Neural progenitor cell (in vitro differentiated cells): ENCODE measurements around the gene RFPL2.
"Not testable (repeated sequence)": the region's sequence is repeated elsewhere in the genome, so short reads cannot be mapped to it uniquely, and the experiment has no call there.

ENCODE experiments used
- CTCF ChIP-seq: fragments of 200-600 bp; sonication (generic); IDR thresholded peaks from 2 replicates; pipeline ENCODE4 v1.5.1; 2017; ENCODE audit warnings: antibody characterized with exemption, mild to moderate bottlenecking
- EZH2 ChIP-seq: fragments of 200-600 bp; sonication (generic); IDR thresholded peaks from 2 replicates; pipeline ENCODE4 v1.6.1; 2017; ENCODE audit warnings: antibody characterized with exemption, mild to moderate bottlenecking, moderate library complexity

- TF ChIP-seq CTCF, EZH2: not testable (repeated sequence)
Observed at GRCh38 chr22:32195900-32196299, 9.0 kb downstream of the RFPL2 start.
